Uterus (tissue), 4 donors: Measurements from ENCODE around the gene FBXO22. TPM values are rescaled to one million over a fixed set of nuclear protein-coding genes. Genes with fewer than 3 reads are reported as not detected.
"Not testable (repeated sequence)": the region's sequence is repeated elsewhere in the genome, so short reads cannot be mapped to it uniquely, and the experiment has no call there.

Experiments used
- DNase-seq, 2 donors: peaks; one replicate each; pipeline ENCODE4 v3.0.0-alpha.2; 2019 to 2020
- H3K27ac ChIP-seq, 2 donors: fragments of 200-600 bp; sonication (generic); 1 replicate in 1 of 2; 2 replicates in 1 of 2; pipeline ENCODE4 v1.5.1; 2016 to 2018
- H3K27me3 ChIP-seq, 2 donors: fragments of 200-600 bp; sonication (generic); one replicate each; pipeline ENCODE4 v1.5.1; 2018 to 2019; ENCODE audit warnings: control low read depth in 1 of 2
- H3K36me3 ChIP-seq, 2 donors: fragments of 200-600 bp; sonication (generic); one replicate each; pipeline ENCODE4 v1.5.1; 2019; ENCODE audit warnings: control low read depth in 1 of 2
- H3K4me1 ChIP-seq, 2 donors: fragments of 200-600 bp; sonication (generic); one replicate each; pipeline ENCODE4 v1.5.1; 2018 to 2019; ENCODE audit warnings: control low read depth in 1 of 2
- H3K4me3 ChIP-seq, 2 donors: fragments of 200-600 bp; sonication (generic); 1 replicate in 1 of 2; 2 replicates in 1 of 2; pipeline ENCODE4 v1.5.1; 2018 to 2019; ENCODE audit warnings: mild to moderate bottlenecking in 1 of 2
- H3K9me3 ChIP-seq, 2 donors: fragments of 200-600 bp; sonication (generic); one replicate each; pipeline ENCODE4 v1.5.1; 2019; ENCODE audit warnings: control low read depth in 1 of 2
- POLR2A ChIP-seq, 2 donors: fragments of 450-650 bp; IDR thresholded peaks; one replicate each; pipeline ENCODE4 v1.6.1; 2016; ENCODE audit warnings: antibody characterized with exemption in 2 of 2, mild to moderate bottlenecking in 1 of 2, moderate library complexity in 1 of 2
- intact Hi-C: fragments of 100-400 bp; cut with DNase I; formaldehyde crosslinking; loops from one replicate; pipeline ENCODE4 v1.15.1; 2023; ENCODE audit warnings: low total_unique reads
- total RNA-seq, 4 donors: library from RNA; depleted of rRNA in 3 of 4; stranded (reverse); fragments of >200 nt in 3 of 4; gene quantifications; one replicate each; pipeline versions ENCODE4 v1.1.0 to v1.2.4, GENCODE V29; 2014 to 2023
- TF ChIP-seq, protein P1 (sequence below), 4 experiments: fragments of 200-600 bp in 2 of 4; fragments of 450-650 bp in 2 of 4; sonication (generic) in 2 of 4; IDR thresholded peaks; one replicate each; pipeline ENCODE4 v1.5.1; 2016 to 2019; ENCODE audit warnings: antibody characterized with exemption in 4 of 4, mild to moderate bottlenecking in 2 of 4, moderate library complexity in 1 of 4
- donor health status: DM: yes; HTN: yes; CAD: no.

Gene FBXO22
- total RNA-seq, 4 donors from 2014 or later, result 5.4 to 41.7 (median 17.9) TPM

DNA sequence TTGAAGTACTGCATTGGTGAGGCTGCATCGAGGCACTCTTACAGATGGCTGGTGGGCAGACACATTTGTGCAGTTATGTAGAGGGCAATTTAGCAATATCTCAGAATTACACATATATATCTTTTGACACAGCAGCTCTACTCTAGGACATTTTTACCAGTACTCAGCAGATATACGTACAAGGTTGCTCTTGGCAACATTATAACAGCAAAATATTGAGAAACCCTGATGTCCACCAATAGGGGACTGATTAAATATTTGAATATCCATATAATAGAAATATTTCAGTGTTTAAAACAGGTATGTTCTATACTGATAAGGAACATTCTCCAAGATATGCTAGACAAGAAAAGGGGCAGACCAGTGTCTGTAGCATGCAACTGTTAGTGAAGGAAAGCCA lies 7.9 kb upstream of the FBXO22 start:
- no peak overlapping the region for H3K4me3 ChIP-seq
- H3K36me3 ChIP-seq, result no peaks in the 10 kb centered on the region
- intact Hi-C loops, result no loop called here
- H3K27me3 ChIP-seq, result no peaks in the 10 kb centered on the region
- no peak for DNase-seq
- no peak overlapping the region for H3K27ac ChIP-seq
- H3K9me3 ChIP-seq, result no peaks in the 10 kb centered on the region
- H3K4me1 ChIP-seq, result no peaks in the 10 kb centered on the region
- TF ChIP-seq, protein P1, sequence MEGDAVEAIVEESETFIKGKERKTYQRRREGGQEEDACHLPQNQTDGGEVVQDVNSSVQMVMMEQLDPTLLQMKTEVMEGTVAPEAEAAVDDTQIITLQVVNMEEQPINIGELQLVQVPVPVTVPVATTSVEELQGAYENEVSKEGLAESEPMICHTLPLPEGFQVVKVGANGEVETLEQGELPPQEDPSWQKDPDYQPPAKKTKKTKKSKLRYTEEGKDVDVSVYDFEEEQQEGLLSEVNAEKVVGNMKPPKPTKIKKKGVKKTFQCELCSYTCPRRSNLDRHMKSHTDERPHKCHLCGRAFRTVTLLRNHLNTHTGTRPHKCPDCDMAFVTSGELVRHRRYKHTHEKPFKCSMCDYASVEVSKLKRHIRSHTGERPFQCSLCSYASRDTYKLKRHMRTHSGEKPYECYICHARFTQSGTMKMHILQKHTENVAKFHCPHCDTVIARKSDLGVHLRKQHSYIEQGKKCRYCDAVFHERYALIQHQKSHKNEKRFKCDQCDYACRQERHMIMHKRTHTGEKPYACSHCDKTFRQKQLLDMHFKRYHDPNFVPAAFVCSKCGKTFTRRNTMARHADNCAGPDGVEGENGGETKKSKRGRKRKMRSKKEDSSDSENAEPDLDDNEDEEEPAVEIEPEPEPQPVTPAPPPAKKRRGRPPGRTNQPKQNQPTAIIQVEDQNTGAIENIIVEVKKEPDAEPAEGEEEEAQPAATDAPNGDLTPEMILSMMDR (IDR thresholded peaks at IDR 0.05), result no peak
- no peak for TF ChIP-seq POLR2A (IDR thresholded peaks at IDR 0.05)

DNA sequence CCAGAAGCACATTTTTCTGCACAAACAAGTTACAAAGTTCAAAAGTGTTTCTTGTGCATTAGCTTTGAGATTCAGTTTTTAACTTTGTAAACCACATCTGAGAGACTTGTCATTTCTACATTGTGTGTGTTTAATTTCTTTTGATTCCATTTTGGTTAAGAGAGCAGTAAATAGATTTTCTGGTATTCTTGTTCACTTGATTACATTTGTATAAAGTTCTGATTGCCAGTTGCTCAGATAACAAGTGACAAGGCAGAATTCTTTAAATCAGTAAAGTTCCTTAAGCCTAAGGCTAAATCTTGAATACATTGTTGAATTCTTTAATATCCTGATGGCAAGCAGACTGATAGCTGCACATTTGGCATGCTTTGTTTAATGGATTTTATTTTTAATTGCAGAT lies 3.1 kb upstream of the FBXO22 start:
- H3K27ac ChIP-seq, result no peak overlapping the region

DNA sequence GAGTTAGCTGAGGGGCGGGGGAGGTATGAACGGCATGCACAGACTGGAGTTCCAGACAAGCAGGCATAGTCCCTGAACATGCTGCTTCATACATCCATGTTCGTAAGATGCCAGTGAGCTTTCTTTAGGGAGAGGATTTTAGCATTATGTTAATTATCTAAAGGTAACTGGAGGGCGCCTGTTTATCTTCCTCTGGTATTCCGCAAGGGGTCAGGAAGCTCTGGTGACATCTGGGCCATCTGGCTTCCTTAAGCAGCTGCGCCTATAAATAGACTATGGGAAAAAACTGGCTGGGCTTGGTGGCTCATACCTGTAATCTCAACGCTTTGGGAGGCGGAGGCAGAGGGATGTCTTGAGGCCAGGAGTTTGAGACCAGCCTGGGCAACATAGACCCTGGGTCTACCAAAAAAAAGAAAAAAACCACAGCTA lies 1.5 kb upstream of the FBXO22 start:
- Histone ChIP-seq H3K27ac (no peak overlapping the region), H3K27me3 (no peaks in the 10 kb centered on the region), H3K4me1 (no peaks in the 10 kb centered on the region), H3K9me3 (no peaks in the 10 kb centered on the region), H3K36me3 (no peaks in the 10 kb centered on the region), H3K4me3 (no peak overlapping the region)
- DNase-seq, result no peak
- no peak for TF ChIP-seq POLR2A (IDR thresholded peaks at IDR 0.05)
- TF ChIP-seq, protein P1 (IDR thresholded peaks at IDR 0.05), result no peak
- intact Hi-C loops, result no loop called here

More for the DNA sequence above, 3.1 kb upstream of the FBXO22 start:
- Histone ChIP-seq H3K9me3 (no peaks in the 10 kb centered on the region), H3K36me3 (no peaks in the 10 kb centered on the region), H3K4me3 (no peak overlapping the region), H3K27me3 (no peaks in the 10 kb centered on the region), H3K4me1 (no peaks in the 10 kb centered on the region)
- TF ChIP-seq, protein P1 (IDR thresholded peaks at IDR 0.05), result no peak
- no peak for TF ChIP-seq POLR2A (IDR thresholded peaks at IDR 0.05)
- DNase-seq, result no peak
- intact Hi-C loops, result no loop called here

DNA sequence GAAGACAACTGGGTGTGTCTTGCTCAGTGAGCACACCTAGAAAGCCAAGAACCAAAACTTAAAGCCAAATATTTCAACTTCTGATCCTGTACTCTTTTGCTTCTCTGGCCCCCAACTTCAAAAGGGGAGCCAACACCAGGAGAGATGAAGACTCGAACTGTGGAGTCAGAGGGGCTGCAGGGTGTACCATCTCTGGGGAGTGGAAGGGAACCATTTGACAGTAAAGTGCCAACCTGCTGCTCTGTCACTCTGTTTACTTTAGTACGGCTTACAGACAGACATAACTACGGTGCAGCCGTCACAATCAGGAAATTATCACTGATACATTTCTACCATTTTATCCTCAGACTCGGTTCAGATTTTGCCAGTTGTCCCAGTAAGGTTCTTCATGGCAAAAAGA lies 1.6 kb downstream of the FBXO22 start:
- H3K4me3 ChIP-seq, result no peak overlapping the region
- no peaks in the 10 kb centered on the region for H3K4me1 ChIP-seq
- no peaks in the 10 kb centered on the region for H3K9me3 ChIP-seq
- H3K27me3 ChIP-seq, result no peaks in the 10 kb centered on the region
- no peaks in the 10 kb centered on the region for H3K36me3 ChIP-seq
- intact Hi-C loops, result no loop called here
- TF ChIP-seq, protein P1 (IDR thresholded peaks at IDR 0.05), result no peak
- no peak for DNase-seq
- H3K27ac ChIP-seq, result no peak overlapping the region

DNA sequence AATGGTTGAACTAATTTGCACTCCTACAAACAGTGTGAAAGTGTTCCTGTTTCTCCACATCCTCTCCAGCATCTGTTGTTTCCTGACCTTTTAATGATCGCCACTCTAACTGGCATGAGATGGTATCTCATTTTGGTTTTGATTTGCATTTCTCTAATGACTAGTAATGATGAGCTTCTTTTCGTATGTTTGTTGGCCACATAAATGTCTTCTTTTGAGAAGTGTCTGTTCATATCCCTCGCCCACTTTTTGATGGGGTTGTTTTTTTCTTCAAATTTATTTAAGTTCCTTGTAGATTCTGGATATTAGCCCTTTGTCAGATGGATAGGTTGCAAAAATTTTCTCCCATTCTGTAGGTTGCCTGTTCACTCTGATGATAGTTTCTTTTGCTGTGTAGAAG lies 6.7 kb downstream of the FBXO22 start:
- H3K27me3 ChIP-seq, intact Hi-C loops, H3K4me3 ChIP-seq, DNase-seq, H3K9me3 ChIP-seq, H3K27ac ChIP-seq, H3K4me1 ChIP-seq, H3K36me3 ChIP-seq: not testable (repeated sequence)

DNA sequence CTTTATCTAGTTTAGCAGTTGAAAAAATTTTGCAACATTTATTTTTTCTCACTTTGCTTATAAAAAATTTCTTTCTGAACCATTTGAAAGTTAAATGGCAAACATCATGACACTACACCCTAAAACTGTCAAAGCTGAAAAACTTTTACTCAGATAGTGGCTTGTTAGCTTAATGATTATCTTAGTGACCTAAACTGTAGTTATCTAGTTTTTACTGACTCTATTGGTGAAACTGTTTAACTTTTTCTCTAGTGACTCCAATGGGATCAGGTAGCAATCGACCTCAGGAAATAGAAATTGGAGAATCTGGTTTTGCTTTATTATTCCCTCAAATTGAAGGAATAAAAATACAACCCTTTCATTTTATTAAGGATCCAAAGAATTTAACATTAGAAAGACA lies 13.3 kb downstream of the FBXO22 start:
- H3K4me3 ChIP-seq, result no peak overlapping the region
- H3K36me3 ChIP-seq, result no peaks in the 10 kb centered on the region
- H3K27me3 ChIP-seq, result no peaks in the 10 kb centered on the region
- no peaks in the 10 kb centered on the region for H3K9me3 ChIP-seq
- intact Hi-C loops, result no loop called here
- H3K27ac ChIP-seq, result no peak overlapping the region
- H3K4me1 ChIP-seq, result no peaks in the 10 kb centered on the region
- TF ChIP-seq POLR2A (IDR thresholded peaks at IDR 0.05), result no peak
- TF ChIP-seq, protein P1 (IDR thresholded peaks at IDR 0.05), result no peak
- DNase-seq, result no peak
